Endothelial cell of umbilical vein (primary cell): ENCODE data around the gene OR4D2. TPM values are rescaled to one million over a fixed set of nuclear protein-coding genes. Genes with fewer than 3 reads are reported as not detected.
"Not testable (repeated sequence)": the region's sequence is repeated elsewhere in the genome, so short reads cannot be mapped to it uniquely, and the experiment has no call there.

ENCODE experiments used
- BruUV-seq: library from RNA; stranded (reverse); fragments of 400-500 nt; replicated peaks from 2 replicates; lab custom pipeline; 2021; lab: Mats Ljungman, UMichigan
- CTCF ChIA-PET: fragments of 300-600, 350-600 bp; sonication (Branson Sonifier 250); formaldehyde crosslinking; loops from one replicate; lab custom pipeline; 2021; ENCODE audit warnings: antibody characterized with exemption, inconsistent platforms; lab: Charles Lee
- POLR2A ChIA-PET: fragments of 300-600, 350-600 bp; sonication (Branson Sonifier 250); formaldehyde crosslinking; loops from one replicate; lab custom pipeline; 2021; ENCODE audit warnings: antibody characterized with exemption, inconsistent platforms; lab: Charles Lee
- DNase-seq: peaks from one replicate; pipeline ENCODE4 v3.0.0-alpha.2; 2011; ENCODE audit warnings: low read depth, low spot score
- FAIRE-seq: peaks from 2 replicates; lab custom pipeline; 2011; peaks lifted over from hg19 to GRCh38; lab: Jason Lieb, UNC
- H2AFZ ChIP-seq: 2 replicates; pipeline ENCODE4 v1.6.0; 2012; ENCODE audit warnings: low read depth, low read length, control low read depth, inconsistent platforms
- H3K27ac ChIP-seq: 2 replicates; pipeline ENCODE4 v1.5.1; 2011; ENCODE audit warnings: low read depth, mild to moderate bottlenecking, control low read depth, low read length, moderate library complexity; ENCODE audit not compliant: insufficient read depth
- H3K27me3 ChIP-seq, 2 experiments: 2 replicates each; pipeline versions ENCODE4 v1.6.0 to v1.6.1; 2011; ENCODE audit warnings: low read length in 2 of 2, mixed read lengths in 1 of 2; ENCODE audit not compliant: control insufficient read depth in 2 of 2, insufficient read depth in 2 of 2
- H3K36me3 ChIP-seq, 2 experiments: 2 replicates in 1 of 2; 3 replicates in 1 of 2; pipeline ENCODE4 v1.5.1; 2011; ENCODE audit warnings: low read length in 2 of 2, mild to moderate bottlenecking in 1 of 2, moderate library complexity in 1 of 2; ENCODE audit not compliant: control insufficient read depth in 2 of 2, insufficient read depth in 2 of 2; ENCODE audit errors: extremely low read depth in 1 of 2
- H3K4me1 ChIP-seq: 3 replicates; pipeline ENCODE4 v1.5.1; 2011; ENCODE audit warnings: mild to moderate bottlenecking, low read length; ENCODE audit not compliant: control insufficient read depth, insufficient read depth; ENCODE audit errors: extremely low read depth
- H3K4me2 ChIP-seq: 2 replicates; pipeline ENCODE4 v1.6.1; 2011; ENCODE audit warnings: low read length, control low read depth, mixed read lengths; ENCODE audit not compliant: insufficient read depth
- H3K4me3 ChIP-seq, 3 experiments: fragments of 200-600 bp in 1 of 3; sonication (generic), shearing (Covaris generic) in 1 of 3; replicated peaks in 1 of 3; 2 replicates each; pipeline ENCODE4 v1.5.1; 2011 to 2016; ENCODE audit warnings: control low read depth in 3 of 3, low read length in 3 of 3, mild to moderate bottlenecking in 2 of 3, inconsistent platforms in 1 of 3, low read depth in 1 of 3, moderate library complexity in 1 of 3; ENCODE audit not compliant: insufficient read depth in 1 of 3
- H3K79me2 ChIP-seq: 2 replicates; pipeline ENCODE4 v1.6.0; 2012; ENCODE audit warnings: low read length, inconsistent platforms; ENCODE audit not compliant: control insufficient read depth, insufficient read depth
- H3K9ac ChIP-seq: replicated peaks from 2 replicates; pipeline ENCODE3; 2011; ENCODE audit warnings: low read length, control low read depth; ENCODE audit not compliant: insufficient read depth; ENCODE audit errors: extremely low read depth
- H3K9me1 ChIP-seq: replicated peaks from 3 replicates; pipeline ENCODE4 v1.6.0; 2011; ENCODE audit warnings: mild to moderate bottlenecking, low read length; ENCODE audit not compliant: control insufficient read depth, insufficient read depth; ENCODE audit errors: extremely low read depth
- H3K9me3 ChIP-seq: replicated peaks from 2 replicates; pipeline ENCODE4 v1.5.1; 2012; ENCODE audit warnings: low read length, inconsistent platforms; ENCODE audit not compliant: control insufficient read depth, insufficient read depth
- H4K20me1 ChIP-seq: replicated peaks from 2 replicates; pipeline ENCODE3; 2011; ENCODE audit warnings: mild to moderate bottlenecking, low read length; ENCODE audit not compliant: control insufficient read depth, insufficient read depth; ENCODE audit errors: extremely low read depth
- CTCF ChIP-seq, 2 donors: IDR thresholded peaks; 1 replicate in 1 of 2; 2 replicates in 1 of 2; pipeline ENCODE4 v1.5.1; 2011; ENCODE audit warnings: low read length in 2 of 2, mild to moderate bottlenecking in 2 of 2, moderate library complexity in 2 of 2, control low read depth in 1 of 2, inconsistent platforms in 1 of 2, low read depth in 1 of 2; ENCODE audit not compliant: insufficient read depth in 1 of 2; ENCODE audit errors: extremely low read depth in 1 of 2
- EZH2 ChIP-seq: IDR thresholded peaks from 2 replicates; pipeline ENCODE4 v1.6.1; 2012; ENCODE audit warnings: borderline replicate concordance, low read depth, mild to moderate bottlenecking, moderate library complexity, low read length, inconsistent platforms; ENCODE audit not compliant: severe bottlenecking
- FOS ChIP-seq: IDR thresholded peaks from 2 replicates; pipeline ENCODE4 v1.6.1; 2011; ENCODE audit warnings: mild to moderate bottlenecking, low read length, moderate library complexity, borderline replicate concordance; ENCODE audit not compliant: insufficient read depth
- JUN ChIP-seq: IDR thresholded peaks from 2 replicates; pipeline ENCODE4 v1.6.1; 2011; ENCODE audit warnings: borderline replicate concordance, low read depth; ENCODE audit not compliant: insufficient read length, insufficient read depth
- MYC ChIP-seq: IDR thresholded peaks from one replicate; pipeline ENCODE4 v1.6.1; 2011; ENCODE audit warnings: mild to moderate bottlenecking, low read depth, low read length
- POLR2A ChIP-seq: IDR thresholded peaks from 2 replicates; pipeline ENCODE4 v1.6.1; 2012; ENCODE audit warnings: low read depth, mild to moderate bottlenecking, control low read depth, low read length
- POLR2AphosphoS5 ChIP-seq: IDR thresholded peaks from 2 replicates; pipeline ENCODE4 v1.6.1; 2012; ENCODE audit warnings: low read depth, mild to moderate bottlenecking, control low read depth, low read length, moderate library complexity; ENCODE audit not compliant: insufficient read depth
- dilution Hi-C: fragments of 300-500 bp; cut with MboI; formaldehyde crosslinking; loops from one replicate; pipeline ENCODE4 v1.15.0; 2019; ENCODE audit warnings: low sequenced_read_pairs; ENCODE audit not compliant: extremely low pct_ligation_motif_present
- intact Hi-C: fragments of 100-400 bp; cut with micrococcal nuclease; formaldehyde crosslinking; loops from one replicate; pipeline ENCODE4 v1.10.0; 2022
- polyA plus RNA-seq, 4 experiments: library from polyadenylated mRNA; depleted of rRNA in 3 of 4; stranded (reverse) in 3 of 4; unstranded in 1 of 4; fragments of >200 nt; gene quantifications; 2 replicates each; pipeline versions ENCODE4 v1.2.1 to v1.2.3, GENCODE V29; 2011 to 2012; ENCODE audit warnings: missing spikeins in 1 of 4
- total RNA-seq: library from RNA; stranded (reverse); gene quantifications from 2 replicates; pipeline ENCODE4 v1.2.3, GENCODE V29; 2021

The OR4D2 gene
- total and polyA plus RNA-seq, 2 donors (not counting 3 experiments of a cell fraction or from before 2014, with no cell fraction given) = not detected

GRCh38 chr17:58121925-58122324, 44.9 kb upstream of the OR4D2 start:
- no peaks in the 10 kb centered on the region for H3K4me1 ChIP-seq
- intact Hi-C loops (no loop called here), dilution Hi-C loops (no loop called here)
- no peaks in the 10 kb centered on the region for H3K79me2 ChIP-seq
- H3K36me3 ChIP-seq = no peaks in the 10 kb centered on the region
- POLR2A ChIA-PET = no interaction called here
- no peaks in the 10 kb centered on the region for H3K9me1 ChIP-seq
- H2AFZ ChIP-seq = no peak overlapping the region
- no peak for DNase-seq
- no TSS peak for BruUV-seq
- H3K4me2 ChIP-seq = no peak overlapping the region
- TF ChIP-seq POLR2AphosphoS5 (no peak), JUN (no peak), CTCF (IDR thresholded peaks at IDR 0.05; ENCODE audit: extremely low read depth in 1 of 2, insufficient read depth in 1 of 2, low read depth in 1 of 2, low read length in 2 of 2) (no peak), FOS (no peak), MYC (no peak)
- no peak overlapping the region for H3K27ac ChIP-seq
- no peak overlapping the region for H3K9ac ChIP-seq
- H3K9me3 ChIP-seq = no peaks in the 10 kb centered on the region
- H3K4me3 ChIP-seq = no peak overlapping the region
- peaks cover 0 to 1% of the 10 kb centered on the region in 2 experiments for H3K27me3 ChIP-seq
- no peak for FAIRE-seq
- CTCF ChIA-PET = interaction anchor here (0.7 to 1.1 kb wide), 3 partner anchors 8 to 296 kb away, joined by 3 read pairs; no protein-coding TSS in a partner anchor
- no peaks in the 10 kb centered on the region for H4K20me1 ChIP-seq

- Histone ChIP-seq H4K20me1 (no peaks in the 10 kb centered on the region), H3K27me3 (peaks cover 6 to 7% of the 10 kb centered on the region in 2 experiments), H3K9ac (no peak overlapping the region), H2AFZ (no peak overlapping the region), H3K36me3 (no peaks in the 10 kb centered on the region), H3K4me3 (no peak overlapping the region), H3K79me2 (no peaks in the 10 kb centered on the region), H3K27ac (no peak overlapping the region), H3K9me3 (no peaks in the 10 kb centered on the region), H3K9me1 (no peaks in the 10 kb centered on the region), H3K4me1 (no peaks in the 10 kb centered on the region), H3K4me2 (no peak overlapping the region)
- dilution Hi-C loops (no loop called here), intact Hi-C loops (no loop called here)
- no TSS peak for BruUV-seq
- FAIRE-seq = no peak
- ChIA-PET CTCF (no interaction called here), POLR2A (interaction anchor here (0.6 kb wide), 1 partner anchor 114 kb away, joined by 3 read pairs; no protein-coding TSS in a partner anchor)
- TF ChIP-seq POLR2A (no peak), JUN (no peak), EZH2 (no peak)
- no peak for DNase-seq
Measured at GRCh38 chr17:58127846-58128245, 38.9 kb upstream of the OR4D2 start.

- H4K20me1 ChIP-seq, H3K9me1 ChIP-seq, H2AFZ ChIP-seq, H3K4me3 ChIP-seq, intact Hi-C loops, CTCF ChIA-PET, H3K36me3 ChIP-seq, FAIRE-seq, DNase-seq, POLR2A ChIA-PET, dilution Hi-C loops, H3K9ac ChIP-seq, H3K79me2 ChIP-seq, H3K9me3 ChIP-seq, H3K27ac ChIP-seq, BruUV-seq, H3K4me1 ChIP-seq, H3K4me2 ChIP-seq: not testable (repeated sequence)
- H3K27me3 ChIP-seq = peaks cover 6 to 11% of the 10 kb centered on the region in 2 experiments
Measured at GRCh38 chr17:58132697-58133096, 34.1 kb upstream of the OR4D2 start.
